ENCODE data around the gene HECTD2. TPM values are rescaled to one million over a fixed set of nuclear protein-coding genes. Genes with fewer than 3 reads are reported as not detected.

HECTD2 gene
- total and polyA plus RNA-seq, 2 of the 8 experiments (the other 6 are each of a cell fraction or from before 2014, with no cell fraction given) = 5.7 to 11.9 TPM

- TF ChIP-seq POLR2AphosphoS5 (IDR thresholded peaks at IDR 0.05; ENCODE audit: low read depth, low read length) (no peak), JUND (IDR thresholded peaks at IDR 0.05; ENCODE audit: low read length) (no peak)
Observed at GRCh38 chr10:91552274-91553095, 142.3 kb downstream of the HECTD2 start (continued).

All from H1 (cell line).